ENCODE results near the gene FAM180B. TPM values are rescaled to one million over a fixed set of nuclear protein-coding genes. Genes with fewer than 3 reads are reported as not detected.
A peak's percentile ranks its signal among the peaks of the same experiment; 100 is the strongest.

FAM180B gene
- total RNA-seq, 1 donor from 2014 or later = not detected

- ATAC-seq = no peak
These were observed 16.8 kb upstream of the FAM180B start for GRCh38 chr11:47569646-47570045.

- no peak for ATAC-seq
These were observed 15.7 kb upstream of the FAM180B start for GRCh38 chr11:47570651-47571356.

GRCh38 chr11:47571357-47571729 lies 15.1 kb upstream of the FAM180B start:
- peak; percentile 50 for ATAC-seq

DNA sequence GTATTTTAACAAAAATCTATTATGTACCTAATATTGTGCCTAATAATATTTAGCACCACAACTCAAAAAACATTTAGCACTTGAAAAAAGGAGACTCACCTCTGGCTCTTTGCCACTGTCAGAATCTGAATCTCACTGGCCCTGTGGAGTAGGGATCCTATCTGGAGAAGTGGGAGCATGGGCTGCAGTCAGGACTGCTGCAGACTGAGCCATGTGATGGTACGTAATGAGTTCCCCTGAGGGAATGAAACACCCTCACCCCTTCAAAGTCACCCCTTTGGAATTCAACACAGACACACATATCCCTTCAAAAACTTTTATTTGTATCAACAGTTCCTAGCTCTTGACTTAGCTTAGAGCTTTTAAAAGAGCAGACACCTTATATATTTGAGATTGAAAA lies 14.6 kb upstream of the FAM180B start:
- no peak for ATAC-seq

GRCh38 chr11:47572715-47573255 lies 13.7 kb upstream of the FAM180B start:
- no peak for ATAC-seq

GRCh38 chr11:47573321-47573720 lies 13.2 kb upstream of the FAM180B start:
- ATAC-seq = no peak

DNA sequence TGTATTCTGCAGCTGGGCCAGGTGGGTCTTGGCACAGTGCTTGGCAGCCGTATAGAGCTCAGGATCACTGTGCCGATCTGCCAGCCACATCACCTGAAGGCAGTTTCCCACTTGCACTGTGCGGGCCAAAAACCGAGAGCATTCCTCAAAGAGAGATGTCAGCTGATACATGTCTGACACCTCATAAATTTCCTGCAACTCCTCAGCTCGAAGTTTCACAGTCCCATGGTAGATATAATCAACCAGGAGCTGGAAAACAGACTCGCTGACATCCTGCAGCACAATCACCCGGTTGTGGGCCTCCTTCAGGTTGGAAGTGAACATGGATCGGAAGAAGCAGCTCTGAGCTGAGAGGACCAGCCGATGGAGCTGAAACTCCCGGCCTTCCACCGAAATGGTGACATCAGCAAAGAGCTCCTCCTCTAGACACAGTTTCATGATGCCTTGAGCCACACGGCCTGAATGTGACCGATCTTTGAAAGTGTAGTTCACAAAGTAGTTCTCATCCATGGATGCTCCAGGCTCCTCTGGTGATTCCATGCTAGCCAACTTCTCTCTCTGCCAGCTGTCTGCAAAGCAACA lies 8.9 kb upstream of the FAM180B start:
- ATAC-seq = no peak

- ATAC-seq = peak; percentile 96
These were observed 7.7 kb upstream of the FAM180B start, which contains the start of the genes KBTBD4 and NDUFS3 for GRCh38 chr11:47578524-47579494. KBTBD4 (minus strand) TSS chr11:47578970; CDS start chr11:47578951, 19 bp downstream. NDUFS3 (plus strand) TSS chr11:47579074; CDS start chr11:47579092, 18 bp downstream.

- no peak for ATAC-seq
These were observed 2.6 kb upstream of the FAM180B start for GRCh38 chr11:47583844-47584243.

GRCh38 chr11:47587039-47587716 lies 700 bp downstream of the FAM180B start:
- ATAC-seq = no peak

GRCh38 chr11:47587723-47588326 lies 1.3 kb downstream of the FAM180B start:
- ATAC-seq = peak; percentile 11

DNA sequence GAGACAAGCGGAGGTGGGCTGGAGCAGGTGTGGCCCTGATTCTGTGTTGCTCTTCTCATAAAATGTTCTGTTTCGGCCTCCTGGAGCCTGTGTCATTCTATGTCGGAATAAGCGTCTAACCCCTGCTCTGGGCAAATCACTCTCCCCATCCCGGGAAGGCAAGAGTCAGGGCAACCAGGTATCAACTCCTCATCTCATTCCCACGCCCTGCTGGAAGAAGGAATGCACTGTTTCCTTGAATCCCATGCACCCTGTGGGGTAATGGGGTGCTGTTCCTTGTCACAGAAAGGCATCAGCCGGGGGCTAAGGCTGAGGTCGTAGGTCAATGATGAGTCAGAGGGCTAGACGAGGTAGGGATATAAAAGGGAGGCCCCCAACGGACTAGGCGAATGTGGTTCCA lies 2.6 kb downstream of the FAM180B start:
- no peak for ATAC-seq

- ATAC-seq = no peak
These were observed 3.1 kb downstream of the FAM180B start for GRCh38 chr11:47589584-47589976.

GRCh38 chr11:47589977-47590861 lies 3.7 kb downstream of the FAM180B start:
- no peak for ATAC-seq

DNA sequence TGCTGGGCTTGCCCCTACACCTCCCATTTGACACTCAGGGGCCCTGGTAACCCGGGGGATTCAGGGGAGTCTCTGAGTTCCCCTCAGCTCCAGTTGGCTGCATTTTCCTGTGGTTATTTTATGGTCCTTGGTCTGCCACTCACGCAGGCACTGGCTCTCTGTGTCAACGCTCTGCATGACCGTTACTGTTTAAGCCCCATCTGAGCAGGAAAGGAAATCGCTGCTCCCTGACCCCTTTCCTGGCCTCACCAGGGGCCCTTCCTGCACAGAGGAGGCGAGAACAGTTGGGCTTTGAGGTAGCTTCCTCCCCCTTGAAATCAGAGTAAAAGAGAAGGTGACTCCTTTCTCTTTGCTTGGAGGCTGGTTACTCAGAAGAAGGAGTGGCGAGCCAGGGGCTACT lies 5.3 kb downstream of the FAM180B start:
- ATAC-seq = no peak

GRCh38 chr11:47592251-47592650 lies 5.8 kb downstream of the FAM180B start:
- no peak for ATAC-seq

DNA sequence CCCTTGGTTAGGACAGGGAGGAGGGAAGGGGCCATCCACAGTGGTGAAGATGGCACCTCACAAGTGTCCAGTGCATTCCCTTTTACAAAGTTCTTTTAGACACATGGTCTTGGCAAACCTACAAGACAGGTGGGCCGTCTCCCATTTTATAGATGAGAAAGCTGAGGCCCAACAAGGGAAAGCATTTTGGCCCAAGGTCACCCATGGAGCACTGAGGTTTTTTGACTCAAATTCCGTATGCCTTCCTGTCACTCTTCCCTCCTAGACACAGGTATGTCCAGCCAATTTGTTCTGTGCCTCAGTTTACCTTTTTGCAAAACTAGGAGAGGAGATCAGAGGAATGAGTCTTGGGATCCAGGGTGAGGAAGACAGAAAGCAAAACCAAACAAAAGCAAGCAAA lies 6.5 kb downstream of the FAM180B start:
- no peak for ATAC-seq

- no peak for ATAC-seq
These were observed 7.0 kb downstream of the FAM180B start for GRCh38 chr11:47593492-47593933.

DNA sequence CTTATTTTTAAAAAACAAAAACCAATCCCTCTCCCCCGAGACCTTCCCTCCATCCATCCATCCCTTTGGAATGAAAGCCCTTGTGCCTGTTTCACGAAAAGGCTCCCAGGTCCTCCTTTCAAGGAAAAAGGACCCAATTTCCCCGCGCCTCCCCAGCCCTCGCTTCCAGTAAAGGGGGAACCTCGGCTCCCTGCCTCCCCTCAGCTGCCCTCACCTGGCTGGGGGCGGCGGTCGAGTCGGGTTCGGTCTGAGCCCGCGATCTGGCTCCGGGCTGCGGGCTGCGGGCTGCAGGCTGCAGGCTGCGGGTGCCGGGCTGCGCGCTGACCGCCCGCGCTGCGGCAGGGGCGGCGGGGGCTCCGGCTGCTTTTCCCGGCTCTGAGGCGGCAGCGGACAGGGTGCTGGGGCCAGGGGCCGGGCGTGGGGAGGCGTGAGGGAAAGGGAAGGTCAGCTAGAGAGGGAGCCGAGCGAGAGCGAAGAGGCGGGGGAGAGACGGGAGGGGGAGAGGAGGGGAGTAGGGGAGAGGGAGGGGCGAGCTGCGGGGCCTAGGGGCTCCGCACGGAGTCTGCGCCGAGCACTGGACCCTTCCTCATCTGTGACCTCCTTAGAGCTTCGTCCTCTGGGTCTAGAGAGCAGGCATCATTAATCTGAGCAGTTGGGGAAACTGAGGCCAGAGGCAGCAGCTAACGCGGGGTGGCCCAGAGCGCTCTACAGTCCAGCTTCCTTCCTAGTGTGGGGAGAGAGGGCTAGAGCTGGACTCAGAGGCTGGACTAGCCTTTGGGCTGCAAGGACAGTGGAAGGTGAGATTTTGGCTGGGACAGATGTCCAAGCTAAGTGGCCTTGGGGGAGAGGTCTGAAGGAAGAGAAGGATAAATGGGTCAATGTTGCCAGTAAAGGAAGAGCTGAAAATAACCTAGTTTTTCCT lies 7.7 kb downstream of the FAM180B start, which contains the start of gene C1QTNF4:
Gene C1QTNF4, minus strand, starts transcription at position 478 of the 922 bp plus-strand sequence. CDS start 3,601 bp downstream, outside the sequence.
- no peak for ATAC-seq

All from esophagus mucosa (tissue), 1 donor.